ENCODE data around the gene MUC4.

The MUC4 gene

GRCh38 chr3:195697582-195698324, 114.0 kb downstream of the MUC4 start:
- DNase-seq (ENCODE audit: low read depth) = no peak

Measured in activated T-cell treated with anti-CD3 and anti-CD28 coated beads for 1 hour (primary cell).